OCI-LY1 (cell line): Measurements from ENCODE around the gene MICALL2.
A peak's percentile ranks its signal among the peaks of the same experiment; 100 is the strongest.

ENCODE experiments used
- H2AFZ ChIP-seq: fragments of 200-600 bp; sonication (generic), shearing (Covaris generic); 2 replicates; pipeline ENCODE4 v1.6.0; 2014; ENCODE audit warnings: antibody characterized with exemption, mild to moderate bottlenecking, low read length
- H3F3A ChIP-seq: fragments of 200-600 bp; sonication (generic), shearing (Covaris generic); 2 replicates; pipeline ENCODE4 v1.6.0; 2014; ENCODE audit warnings: mild to moderate bottlenecking, antibody characterized with exemption, low read length, moderate library complexity; ENCODE audit not compliant: insufficient read depth
- H3K27ac ChIP-seq: fragments of 200-600 bp; sonication (generic); 2 replicates; pipeline ENCODE4 v1.5.1; 2014; ENCODE audit warnings: low read length, mixed run types, mild to moderate bottlenecking, low read depth; ENCODE audit not compliant: poor library complexity, severe bottlenecking
- H3K27me3 ChIP-seq: fragments of 200-600 bp; sonication (generic); 2 replicates; pipeline ENCODE4 v1.6.0; 2014; ENCODE audit warnings: antibody characterized with exemption, mild to moderate bottlenecking, low read length, moderate library complexity; ENCODE audit not compliant: insufficient read depth
- H3K36me3 ChIP-seq: fragments of 200-600 bp; sonication (generic); 2 replicates; pipeline ENCODE4 v1.6.1; 2014; ENCODE audit warnings: mild to moderate bottlenecking, antibody characterized with exemption, low read length, moderate library complexity, mixed read lengths; ENCODE audit not compliant: insufficient read depth
- H3K4me1 ChIP-seq: fragments of 200-600 bp; sonication (generic); 2 replicates; pipeline ENCODE4 v1.5.1; 2014; ENCODE audit warnings: mild to moderate bottlenecking, low read length, moderate library complexity; ENCODE audit not compliant: insufficient read depth, severe bottlenecking
- H3K4me2 ChIP-seq: fragments of 200-600 bp; sonication (generic), shearing (Covaris generic); 2 replicates; pipeline ENCODE4 v1.6.1; 2014; ENCODE audit warnings: low read length
- H3K4me3 ChIP-seq: fragments of 200-600 bp; sonication (generic); 2 replicates; pipeline ENCODE4 v1.5.1; 2014; ENCODE audit warnings: low read length, low read depth, mild to moderate bottlenecking, mixed read lengths; ENCODE audit not compliant: poor library complexity, severe bottlenecking
- H3K79me2 ChIP-seq: fragments of 200-600 bp; shearing (Covaris generic); 2 replicates; pipeline ENCODE4 v1.6.1; 2016; ENCODE audit warnings: mixed run types, low read length, mixed read lengths; ENCODE audit not compliant: insufficient read depth
- H3K9ac ChIP-seq: fragments of 200-600 bp; sonication (generic), shearing (Covaris generic); 2 replicates; pipeline ENCODE4 v1.6.1; 2014; ENCODE audit warnings: mild to moderate bottlenecking, low read length, mixed read lengths
- H3K9me2 ChIP-seq: fragments of 200-600 bp; sonication (generic), shearing (Covaris generic); 2 replicates; pipeline ENCODE4 v1.6.1; 2014; ENCODE audit warnings: low read depth, mild to moderate bottlenecking, low read length, mixed read lengths
- H3K9me3 ChIP-seq: fragments of 200-600 bp; shearing (Covaris generic); 2 replicates; pipeline ENCODE4 v1.6.1; 2014; ENCODE audit warnings: low read length, mixed read lengths
- H4K20me1 ChIP-seq: fragments of 200-600 bp; sonication (generic), shearing (Covaris generic); 2 replicates; pipeline ENCODE4 v1.6.0; 2016; ENCODE audit warnings: mild to moderate bottlenecking, low read length; ENCODE audit not compliant: insufficient read depth
- EZH2 ChIP-seq: fragments of 200-600 bp; sonication (generic), shearing (Covaris generic); IDR thresholded peaks from 2 replicates; pipeline ENCODE4 v1.8.0; 2017; ENCODE audit warnings: borderline replicate concordance, mixed run types, mild to moderate bottlenecking, antibody characterized with exemption, low read length, moderate library complexity, mixed read lengths
- TF ChIP-seq, protein P1 (sequence below): fragments of 200-600 bp; sonication (generic), shearing (Covaris generic); IDR thresholded peaks from 2 replicates; pipeline ENCODE4 v1.5.1; 2017; ENCODE audit warnings: mild to moderate bottlenecking, antibody characterized with exemption, low read length, moderate library complexity, mixed read lengths

Gene MICALL2

DNA sequence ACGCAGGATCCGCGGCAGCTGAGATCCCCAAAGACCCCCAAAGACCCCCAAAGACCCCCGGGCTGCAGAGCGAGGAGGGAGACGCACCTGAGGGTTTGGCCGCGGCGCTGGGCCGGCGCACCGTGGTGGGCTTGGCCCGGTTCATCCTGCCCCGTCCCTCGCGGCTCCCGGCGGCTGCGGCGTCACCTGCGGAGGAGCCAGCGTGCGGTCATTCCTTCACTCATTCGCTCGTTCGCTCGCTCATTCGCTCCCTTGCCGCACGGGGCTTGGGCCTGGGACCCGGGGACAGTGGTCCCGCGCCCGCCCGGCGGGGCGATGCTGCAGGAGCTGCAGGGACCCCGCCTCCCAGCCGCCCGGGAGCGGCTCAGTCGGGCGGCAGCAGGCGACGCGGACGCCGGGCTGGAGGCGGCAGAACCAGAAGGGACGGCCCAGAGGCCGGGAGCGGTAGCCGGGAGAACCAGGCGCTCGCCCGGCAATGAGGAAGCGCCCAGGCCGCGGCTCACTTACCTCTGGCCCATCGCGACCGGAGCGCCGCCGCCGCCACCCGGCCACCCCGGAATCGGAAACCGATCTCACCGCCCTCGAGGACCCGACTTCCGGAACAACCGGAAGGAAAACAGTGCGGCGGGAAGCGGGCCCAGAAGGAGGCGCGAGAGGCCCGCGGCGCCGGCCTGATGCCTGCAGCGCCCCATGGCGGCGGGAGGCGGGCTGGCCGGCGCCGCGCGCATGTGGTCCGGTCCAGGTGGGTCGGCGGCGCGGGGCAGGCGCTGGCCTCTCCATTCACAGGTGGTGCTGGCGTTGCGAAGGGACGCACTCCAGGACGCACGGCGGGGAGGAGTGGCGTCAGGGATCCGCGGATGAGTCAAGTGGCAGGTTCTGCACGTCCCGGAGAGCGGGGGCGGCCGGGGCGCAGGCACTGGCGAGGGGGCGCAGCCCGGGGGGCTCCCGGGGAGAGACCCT, 44.8 kb upstream of the MICALL2 start, which contains the start of gene INTS1:
Gene INTS1, minus strand, starts transcription at position 574 of the 960 bp plus-strand sequence. Its CDS starts 429 bp downstream, at position 145.
- Histone ChIP-seq H3K79me2 (0 out of 2 replicates have a peak, but pooled peaks cover 8% of the 10 kb centered on the region), H3K27me3 (no peaks in the 10 kb centered on the region), H3K4me1 (peaks cover 51% of the 10 kb centered on the region), H3K9me3 (no peaks in the 10 kb centered on the region), H2AFZ (no peak within 1 kb of the TSS), H3K36me3 (peaks cover 34% of the 10 kb centered on the region), H3F3A (peaks cover 9% of the 10 kb centered on the region), H3K9me2 (no peaks in the 10 kb centered on the region), H3K9ac (peak within 1 kb of the TSS; percentile 90), H3K4me2 (peak within 1 kb of the TSS; percentile 96), H3K27ac (peak within 1 kb of the TSS; percentile 96), H4K20me1 (no peaks in the 10 kb centered on the region), H3K4me3 (peak within 1 kb of the TSS; percentile 97)
- TF ChIP-seq, protein P1, sequence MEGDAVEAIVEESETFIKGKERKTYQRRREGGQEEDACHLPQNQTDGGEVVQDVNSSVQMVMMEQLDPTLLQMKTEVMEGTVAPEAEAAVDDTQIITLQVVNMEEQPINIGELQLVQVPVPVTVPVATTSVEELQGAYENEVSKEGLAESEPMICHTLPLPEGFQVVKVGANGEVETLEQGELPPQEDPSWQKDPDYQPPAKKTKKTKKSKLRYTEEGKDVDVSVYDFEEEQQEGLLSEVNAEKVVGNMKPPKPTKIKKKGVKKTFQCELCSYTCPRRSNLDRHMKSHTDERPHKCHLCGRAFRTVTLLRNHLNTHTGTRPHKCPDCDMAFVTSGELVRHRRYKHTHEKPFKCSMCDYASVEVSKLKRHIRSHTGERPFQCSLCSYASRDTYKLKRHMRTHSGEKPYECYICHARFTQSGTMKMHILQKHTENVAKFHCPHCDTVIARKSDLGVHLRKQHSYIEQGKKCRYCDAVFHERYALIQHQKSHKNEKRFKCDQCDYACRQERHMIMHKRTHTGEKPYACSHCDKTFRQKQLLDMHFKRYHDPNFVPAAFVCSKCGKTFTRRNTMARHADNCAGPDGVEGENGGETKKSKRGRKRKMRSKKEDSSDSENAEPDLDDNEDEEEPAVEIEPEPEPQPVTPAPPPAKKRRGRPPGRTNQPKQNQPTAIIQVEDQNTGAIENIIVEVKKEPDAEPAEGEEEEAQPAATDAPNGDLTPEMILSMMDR, result peak; percentile 81
- TF ChIP-seq EZH2, result no peak

DNA sequence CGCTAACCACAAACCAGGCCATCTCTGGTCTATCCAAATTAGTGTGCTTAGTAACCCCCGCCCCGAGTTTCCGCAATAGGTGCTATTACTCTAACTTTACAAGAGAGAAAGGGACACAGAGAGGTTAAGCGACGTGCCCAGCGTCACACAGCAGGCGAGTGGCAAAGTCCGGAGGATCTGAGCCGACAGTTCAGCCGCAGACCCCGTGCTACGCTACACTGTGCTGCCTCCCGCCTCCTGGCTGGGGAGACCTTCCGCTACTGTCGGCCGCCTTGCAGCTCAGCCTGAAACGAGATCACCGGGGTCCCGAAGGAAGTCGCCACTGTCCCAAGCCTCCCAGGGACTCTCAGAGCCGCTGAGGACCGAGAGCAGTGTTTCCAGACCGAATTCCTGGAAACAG, 44.1 kb upstream of the MICALL2 start:
- H3K4me3 ChIP-seq, result peak overlapping the region; percentile 97
- peaks cover 47% of the 10 kb centered on the region for H3K4me1 ChIP-seq
- peaks cover 8% of the 10 kb centered on the region for H3F3A ChIP-seq
- peak overlapping the region; percentile 25 for H3K27ac ChIP-seq
- H3K27me3 ChIP-seq, result no peaks in the 10 kb centered on the region
- 0 out of 2 replicates have a peak, but pooled peaks cover 8% of the 10 kb centered on the region for H3K79me2 ChIP-seq
- H2AFZ ChIP-seq, result no peak overlapping the region
- peak overlapping the region; percentile 90 for H3K9ac ChIP-seq
- H3K9me3 ChIP-seq, result no peaks in the 10 kb centered on the region
- no peaks in the 10 kb centered on the region for H4K20me1 ChIP-seq
- H3K36me3 ChIP-seq, result peaks cover 34% of the 10 kb centered on the region
- no peaks in the 10 kb centered on the region for H3K9me2 ChIP-seq
- TF ChIP-seq, protein P1, result no peak
- TF ChIP-seq EZH2, result no peak
- peak overlapping the region; percentile 96 for H3K4me2 ChIP-seq

DNA sequence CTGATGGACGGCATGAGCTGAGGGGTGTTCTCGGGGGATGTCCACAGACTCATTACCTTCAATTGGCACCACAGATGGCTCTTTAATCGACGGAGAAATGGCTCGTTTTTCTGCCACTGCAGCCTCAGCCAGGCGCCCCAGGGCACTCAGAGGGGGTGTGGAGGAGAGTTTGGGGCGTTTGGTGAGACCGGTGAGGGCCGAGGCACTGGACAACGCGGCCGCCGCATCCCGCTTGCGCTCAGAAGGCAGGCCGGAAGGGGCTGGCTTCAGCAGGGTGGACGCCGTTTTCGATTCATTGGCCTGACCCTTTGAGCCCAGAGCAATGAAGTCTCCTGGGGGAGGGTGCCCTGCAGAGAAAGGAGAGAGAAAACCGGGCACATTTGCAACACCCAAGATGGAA, 43.6 kb upstream of the MICALL2 start:
- peaks cover 42% of the 10 kb centered on the region for H3K4me1 ChIP-seq
- peak overlapping the region; percentile 96 for H3K4me2 ChIP-seq
- H4K20me1 ChIP-seq, result no peaks in the 10 kb centered on the region
- no peak overlapping the region for H2AFZ ChIP-seq
- H3F3A ChIP-seq, result 0 out of 2 replicates have a peak, but pooled peaks cover 4% of the 10 kb centered on the region
- no peaks in the 10 kb centered on the region for H3K9me2 ChIP-seq
- peaks cover 39% of the 10 kb centered on the region for H3K36me3 ChIP-seq
- peak overlapping the region; percentile 97 for H3K4me3 ChIP-seq
- H3K27me3 ChIP-seq, result no peaks in the 10 kb centered on the region
- peak overlapping the region; percentile 90; the same call in 1 of the 2 replicates for H3K9ac ChIP-seq
- no peaks in the 10 kb centered on the region for H3K9me3 ChIP-seq
- no peak for TF ChIP-seq EZH2
- peak overlapping the region; percentile 25 for H3K27ac ChIP-seq
- 0 out of 2 replicates have a peak, but pooled peaks cover 8% of the 10 kb centered on the region for H3K79me2 ChIP-seq
